NCI-H1417 treated with DMSO at 0.1 percent for 48 hours (cell line): Measurements from ENCODE around the gene PPP1R12C.
A peak's percentile ranks its signal among the peaks of the same experiment; 100 is the strongest.

ENCODE experiments used
- DNase-seq: peaks from one replicate; lab custom pipeline; 2025; lab: John Stamatoyannopoulos, UW

Gene PPP1R12C

DNA sequence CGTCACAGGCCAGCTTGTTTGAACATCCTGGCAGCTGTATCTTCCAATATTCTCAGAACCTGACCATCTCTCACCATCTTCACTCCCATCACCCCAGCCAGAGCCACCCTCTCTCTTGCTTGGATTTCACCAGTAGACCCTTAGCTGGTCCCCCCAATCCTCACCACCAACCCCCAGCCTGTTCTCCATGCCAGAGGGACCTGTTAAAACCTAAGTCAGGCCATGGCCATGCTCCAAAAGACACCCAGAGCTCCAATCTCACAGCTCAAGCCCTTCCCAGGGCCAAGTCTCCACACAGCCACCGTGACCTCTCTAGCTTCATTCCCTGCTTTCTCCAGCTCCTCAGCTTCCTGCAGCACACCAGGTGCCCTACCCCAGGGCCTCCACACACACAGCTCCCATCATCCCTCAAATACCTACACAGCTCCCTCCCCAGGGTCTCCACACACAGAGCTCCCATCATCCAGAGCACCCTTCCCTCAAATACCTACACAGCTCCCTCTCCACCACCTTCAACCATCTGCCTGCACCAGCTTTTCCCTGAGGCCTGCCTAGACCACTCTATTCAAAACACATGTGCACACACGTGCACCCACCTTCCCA is 28.0 kb downstream of the PPP1R12C start:
- no peak for DNase-seq

DNA sequence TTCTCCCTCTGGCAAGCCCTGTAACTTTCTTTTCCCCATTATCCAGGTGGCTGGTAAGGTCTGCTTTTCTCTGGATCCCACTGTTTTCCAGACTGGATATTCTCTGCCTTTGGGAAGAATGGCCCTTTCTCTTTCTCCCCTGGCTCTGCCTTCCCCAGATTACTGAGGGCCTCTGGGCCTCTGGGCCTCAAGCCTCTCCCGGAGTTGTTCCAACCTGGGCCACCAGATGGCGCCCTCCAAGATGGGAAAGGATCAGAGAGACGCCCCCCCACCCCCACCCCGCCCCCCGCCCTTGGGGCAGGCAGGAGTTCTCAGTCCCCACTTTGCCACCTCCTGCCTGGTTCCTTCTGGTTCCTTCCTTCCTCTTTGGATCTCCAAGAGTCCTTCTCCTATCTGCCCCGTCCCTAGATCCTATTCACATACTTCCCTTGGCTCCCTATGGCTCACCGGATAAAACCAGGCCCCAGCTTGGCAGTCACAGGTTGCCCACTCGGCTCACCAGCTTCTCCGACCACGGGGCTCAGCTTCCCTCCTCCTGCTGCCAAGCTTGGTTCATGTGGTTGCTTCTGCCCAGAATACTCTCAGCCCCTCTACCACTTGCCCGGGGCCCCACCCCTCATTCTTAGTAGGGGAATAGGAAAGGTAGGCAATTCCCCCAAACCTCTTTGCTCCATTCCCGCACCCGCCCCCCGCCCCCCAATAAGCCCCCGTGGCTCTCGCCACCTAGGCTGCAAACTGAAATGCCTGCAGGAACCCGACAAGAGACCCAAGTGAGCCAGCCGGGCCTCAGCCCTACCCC is 28.7 kb downstream of the PPP1R12C start:
- no peak for DNase-seq

DNA sequence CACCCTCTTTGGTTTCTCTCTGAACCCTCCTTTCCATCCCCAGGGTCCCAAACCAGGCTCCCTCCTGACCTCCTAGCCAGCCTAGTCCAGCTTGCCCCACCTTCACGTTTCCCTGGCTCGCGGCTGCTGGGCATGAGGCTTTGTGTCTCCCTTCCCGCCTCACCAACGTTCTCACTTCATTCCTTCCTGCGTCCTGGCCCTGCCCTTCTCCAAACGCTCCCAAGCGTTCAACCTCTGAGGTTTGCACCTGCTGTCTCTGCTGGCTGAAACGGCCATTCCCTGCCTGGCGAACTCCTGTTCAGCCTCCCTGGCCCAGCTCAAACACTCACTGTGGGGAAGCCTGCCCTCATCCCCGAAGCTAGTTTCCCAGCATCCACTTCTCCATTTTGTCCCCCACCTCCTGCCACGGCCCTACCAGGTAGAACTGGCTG is 29.4 kb downstream of the PPP1R12C start:
- no peak for DNase-seq

DNA sequence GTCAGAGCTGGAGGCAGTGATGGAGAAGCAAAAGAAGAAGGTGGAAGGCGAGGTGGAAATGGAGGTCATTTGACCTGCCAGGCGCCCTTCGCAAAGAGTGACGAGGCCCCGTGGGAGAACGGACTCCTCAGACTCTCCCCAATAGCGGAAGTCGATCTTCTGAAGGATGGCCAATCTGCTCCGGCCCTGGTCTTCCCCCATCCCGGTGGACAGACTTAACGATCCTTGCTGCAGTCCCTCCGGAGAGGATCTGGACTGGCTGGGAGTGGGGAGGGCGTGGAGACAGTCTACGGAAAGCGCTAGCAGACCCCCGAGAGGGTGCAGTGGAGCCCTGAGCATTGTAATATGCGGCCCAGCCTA is 29.9 kb downstream of the PPP1R12C start:
- DNase-seq, result no peak

DNA sequence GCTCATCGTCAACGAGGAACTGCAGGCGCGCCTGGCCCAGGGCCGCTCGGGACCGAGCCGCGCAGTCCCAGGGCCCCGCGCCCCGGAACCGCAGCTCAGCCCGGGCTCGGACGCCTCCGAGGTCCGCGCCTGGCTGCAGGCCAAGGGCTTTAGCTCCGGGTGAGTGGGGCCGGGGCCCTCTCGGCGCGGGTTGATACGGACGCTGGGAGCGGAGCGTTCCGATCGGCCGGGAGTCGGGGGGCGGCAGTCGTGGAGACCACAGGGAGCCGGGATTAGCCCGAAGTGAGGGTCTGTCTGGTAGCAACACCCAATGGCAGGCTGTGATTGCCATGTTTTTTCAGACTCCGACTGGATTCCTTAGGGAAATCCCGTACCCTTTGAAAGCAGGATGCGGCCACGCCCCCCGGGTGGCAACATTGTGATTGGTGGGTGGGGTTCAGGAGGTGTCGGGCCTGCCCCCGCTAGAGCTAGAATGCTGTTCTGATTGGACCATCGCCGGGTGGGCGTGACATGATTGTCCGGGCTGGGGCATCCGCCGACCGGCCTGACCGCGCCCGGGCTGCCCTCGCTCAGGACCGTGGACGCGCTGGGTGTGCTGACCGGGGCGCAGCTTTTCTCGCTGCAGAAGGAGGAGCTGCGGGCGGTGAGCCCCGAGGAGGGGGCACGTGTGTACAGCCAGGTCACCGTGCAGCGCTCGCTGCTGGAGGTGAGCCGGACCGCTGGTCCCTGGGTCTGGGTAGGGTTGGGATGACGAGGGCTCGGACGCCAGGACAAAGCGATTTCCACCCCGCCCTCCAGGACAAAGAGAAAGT is 30.5 kb downstream of the PPP1R12C start:
- DNase-seq, result no peak

DNA sequence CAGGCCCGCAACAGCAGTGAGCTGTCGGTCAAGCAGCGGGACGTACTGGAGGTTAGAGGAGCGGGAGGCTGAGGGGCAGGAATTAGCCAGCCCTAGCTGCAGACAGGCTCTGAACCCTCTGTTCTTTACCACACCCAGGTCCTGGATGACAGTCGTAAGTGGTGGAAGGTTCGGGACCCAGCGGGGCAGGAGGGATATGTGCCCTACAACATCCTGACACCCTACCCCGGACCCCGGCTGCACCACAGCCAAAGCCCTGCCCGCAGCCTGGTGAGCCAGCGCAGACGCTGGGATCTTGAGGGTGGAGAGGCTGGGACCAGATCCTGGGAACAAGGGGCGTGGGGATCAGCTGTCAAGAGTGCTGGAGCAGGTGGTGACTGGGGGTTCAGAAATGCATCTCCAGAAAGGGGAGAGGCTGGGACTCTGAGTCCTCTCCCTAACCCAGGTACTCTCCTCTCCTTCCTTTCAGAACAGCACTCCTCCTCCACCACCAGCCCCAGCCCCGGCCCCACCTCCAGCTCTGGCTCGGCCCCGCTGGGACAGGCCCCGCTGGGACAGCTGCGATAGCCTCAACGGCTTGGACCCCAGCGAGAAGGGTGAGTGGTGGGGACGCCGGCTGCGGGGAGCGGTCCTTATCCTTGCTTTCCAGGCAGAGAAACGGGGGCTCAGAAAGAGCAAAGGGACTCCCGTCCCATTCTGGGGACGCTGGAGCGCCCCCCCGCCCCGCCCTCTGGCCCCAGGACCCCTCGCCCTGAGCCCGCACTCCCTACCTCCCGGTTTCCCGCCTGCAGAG is 31.3 kb downstream of the PPP1R12C start:
- no peak for DNase-seq

DNA sequence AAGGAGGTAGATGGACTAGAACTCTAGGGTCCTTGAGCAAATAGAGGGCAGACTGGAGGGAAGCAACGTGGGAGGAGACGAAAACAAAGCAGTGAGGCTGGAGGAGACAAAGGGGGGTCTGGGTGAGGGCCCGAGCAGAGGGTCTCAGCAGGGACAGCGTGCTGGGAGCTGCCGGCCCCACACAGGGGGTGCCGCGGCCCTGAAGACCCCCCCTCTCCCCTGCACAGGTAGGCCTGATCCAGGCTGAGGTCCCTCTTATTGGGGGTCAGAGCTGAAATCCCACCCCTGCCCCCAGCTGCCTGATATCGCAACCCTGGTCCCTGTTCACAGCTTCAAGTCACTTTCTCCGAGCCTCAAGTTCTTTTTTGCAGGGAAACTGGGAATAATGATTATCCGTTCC is 33.0 kb downstream of the PPP1R12C start:
- no peak for DNase-seq

DNA sequence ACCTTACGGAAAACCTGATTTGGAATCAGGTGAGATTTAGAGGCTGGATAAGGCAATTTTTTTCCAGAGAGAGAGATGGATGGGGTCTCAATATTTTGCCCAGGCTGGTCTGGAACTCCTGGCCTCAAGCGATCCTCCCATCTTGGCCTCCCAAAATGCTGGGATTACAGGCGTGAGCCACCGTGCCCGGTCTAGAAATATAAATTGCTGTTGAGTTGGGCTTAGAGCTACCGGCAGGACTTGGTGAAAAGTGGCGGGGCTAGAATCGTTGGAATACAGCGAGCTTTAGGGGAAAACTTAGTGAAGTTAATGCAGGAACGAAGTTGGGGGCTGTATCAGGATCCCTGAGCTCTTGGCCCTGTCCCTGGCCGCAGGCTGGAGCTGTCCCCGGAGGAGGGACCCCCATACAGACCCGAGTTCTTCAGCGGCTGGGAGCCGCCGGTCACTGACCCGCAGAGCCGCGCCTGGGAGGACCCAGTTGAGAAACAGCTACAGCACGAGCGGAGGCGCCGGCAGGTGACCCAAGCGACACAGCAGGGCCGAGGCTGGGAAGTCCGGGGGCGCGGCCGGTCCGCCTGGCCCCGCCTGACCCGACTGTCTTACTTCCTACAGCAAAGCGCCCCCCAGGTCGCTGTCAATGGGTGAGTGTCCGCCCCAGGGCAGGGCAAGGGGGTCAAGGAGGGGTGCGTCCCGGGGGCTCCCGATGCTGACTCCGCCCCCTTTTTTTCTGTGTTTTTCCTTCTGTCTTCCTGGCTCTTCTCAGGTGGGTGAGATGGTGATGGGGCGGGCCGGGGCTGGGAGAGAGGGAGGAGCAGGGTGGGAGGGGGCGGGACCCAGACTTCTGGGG is 34.2 kb downstream of the PPP1R12C start:
- DNase-seq, result no peak

DNA sequence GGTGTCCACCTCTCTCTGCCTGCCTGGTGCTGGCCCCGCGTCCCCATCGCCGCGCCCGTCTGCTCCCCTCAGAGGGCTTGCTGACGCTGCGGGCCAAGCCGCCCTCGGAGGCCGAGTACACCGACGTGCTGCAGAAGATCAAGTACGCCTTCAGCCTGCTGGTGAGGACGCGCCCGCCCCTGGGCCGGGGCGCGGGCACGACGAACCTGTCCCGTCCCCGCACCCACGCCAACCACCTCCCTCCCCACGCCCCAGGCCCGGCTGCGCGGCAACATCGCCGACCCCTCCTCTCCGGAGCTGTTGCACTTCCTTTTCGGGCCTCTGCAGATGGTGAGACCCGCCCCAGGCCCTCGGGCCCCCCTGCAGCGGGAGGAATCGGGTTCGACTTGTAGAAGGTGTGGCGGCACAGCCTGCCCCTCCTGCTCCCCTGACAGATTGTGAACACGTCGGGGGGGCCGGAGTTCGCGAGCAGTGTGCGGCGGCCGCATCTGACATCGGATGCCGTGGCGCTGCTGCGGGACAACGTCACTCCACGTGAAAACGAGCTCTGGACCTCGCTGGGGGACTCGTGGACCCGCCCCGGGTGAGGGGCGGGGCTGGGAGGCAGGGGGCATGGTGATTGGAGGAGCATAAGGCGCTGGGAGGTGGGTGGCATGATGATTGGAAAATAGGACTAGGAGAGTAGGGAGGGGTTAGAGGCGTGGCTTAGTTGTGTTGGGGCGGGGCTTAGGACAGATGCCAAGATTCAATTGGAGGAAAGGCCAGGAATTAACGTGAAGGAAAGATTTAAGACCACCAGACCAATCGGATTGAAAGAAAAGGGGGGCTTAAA is 35.2 kb downstream of the PPP1R12C start:
- no peak for DNase-seq

DNA sequence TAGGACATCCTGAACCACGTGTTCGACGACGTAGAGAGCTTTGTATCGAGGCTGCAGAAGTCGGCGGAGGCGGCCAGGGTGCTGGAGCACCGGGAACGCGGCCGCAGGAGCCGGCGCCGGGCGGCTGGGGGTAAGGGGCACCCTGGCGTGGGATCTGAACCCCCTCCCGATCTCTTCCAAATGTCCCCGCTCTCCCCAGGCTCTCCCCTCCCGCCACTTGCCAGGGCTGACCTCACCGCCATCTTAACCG is 35.7 kb downstream of the PPP1R12C start:
- no peak for DNase-seq

DNA sequence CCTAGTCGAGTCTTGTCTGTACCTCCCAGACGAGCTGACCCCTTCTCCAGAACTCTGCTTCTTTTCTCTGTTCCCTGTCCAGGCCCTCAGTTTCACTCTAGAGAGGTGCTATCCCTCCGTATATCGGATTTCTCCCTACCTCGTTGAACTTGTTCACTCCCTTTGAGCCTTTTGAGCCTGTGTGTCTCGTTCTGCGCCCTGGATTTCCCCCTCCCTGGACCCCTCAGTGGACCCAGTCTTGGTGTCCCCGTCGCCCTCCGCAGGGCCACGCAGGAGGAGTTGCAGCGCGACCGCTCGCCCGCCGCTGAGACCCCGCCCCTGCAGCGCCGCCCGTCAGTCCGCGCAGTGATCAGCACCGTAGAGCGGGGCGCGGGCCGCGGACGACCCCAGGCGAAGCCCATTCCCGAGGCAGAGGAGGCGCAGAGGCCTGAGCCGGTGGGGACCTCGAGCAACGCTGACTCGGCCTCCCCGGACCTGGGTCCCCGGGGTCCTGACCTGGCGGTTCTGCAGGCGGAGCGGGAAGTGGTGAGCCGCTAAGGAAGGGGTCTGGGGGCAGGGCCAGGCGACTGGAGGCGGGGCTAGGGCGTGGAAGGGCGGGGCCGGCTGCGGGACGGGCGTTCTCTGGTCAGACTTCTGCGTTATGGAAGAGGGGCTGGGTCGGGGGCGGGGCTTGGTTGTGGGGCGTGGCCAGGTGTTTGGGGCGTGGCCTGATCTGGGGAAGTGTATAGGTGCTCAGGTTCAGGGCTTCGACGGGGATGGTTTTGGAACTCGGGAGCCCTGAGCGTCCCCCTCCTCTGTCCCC is 36.3 kb downstream of the PPP1R12C start:
- DNase-seq, result no peak

DNA sequence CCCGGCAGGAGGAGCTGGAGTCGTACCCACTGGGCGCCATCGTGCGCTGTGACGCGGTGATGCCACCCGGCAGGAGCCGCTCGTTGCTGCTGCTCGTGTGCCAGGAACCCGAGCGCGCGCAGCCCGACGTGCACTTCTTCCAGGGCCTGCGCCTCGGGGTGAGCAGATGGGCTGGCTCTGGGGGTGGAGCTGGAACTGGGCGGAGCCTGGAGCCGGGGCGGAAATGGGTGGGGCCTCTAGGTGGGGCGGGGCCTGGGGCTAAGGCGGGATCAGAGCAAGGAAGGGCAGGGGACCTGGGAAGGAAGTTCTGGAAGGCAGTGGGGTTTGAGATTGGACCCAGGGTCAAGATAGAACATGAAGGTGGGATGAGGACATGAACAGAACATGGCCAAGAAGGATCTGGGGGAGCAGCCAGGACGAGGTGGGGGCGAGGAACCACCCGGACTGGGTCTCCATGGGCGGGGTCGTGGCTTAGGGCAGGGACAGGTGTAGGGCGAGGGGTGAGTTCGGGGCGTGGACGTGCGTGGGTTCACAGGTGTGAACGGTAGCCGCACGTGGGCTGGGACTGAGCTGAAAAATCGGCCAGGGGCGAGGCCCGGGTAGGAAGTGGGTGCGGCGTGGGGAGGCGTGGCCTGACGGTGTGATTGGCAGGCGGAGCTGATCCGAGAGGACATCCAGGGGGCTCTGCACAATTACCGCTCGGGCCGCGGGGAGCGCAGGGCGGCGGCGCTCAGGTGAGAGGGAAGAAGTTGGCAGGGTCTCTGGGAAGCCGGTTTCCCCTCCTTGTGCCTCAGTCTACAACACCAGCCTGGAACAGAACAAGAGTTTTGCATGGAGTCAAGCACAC is 37.1 kb downstream of the PPP1R12C start:
- DNase-seq, result peak; percentile 25

DNA sequence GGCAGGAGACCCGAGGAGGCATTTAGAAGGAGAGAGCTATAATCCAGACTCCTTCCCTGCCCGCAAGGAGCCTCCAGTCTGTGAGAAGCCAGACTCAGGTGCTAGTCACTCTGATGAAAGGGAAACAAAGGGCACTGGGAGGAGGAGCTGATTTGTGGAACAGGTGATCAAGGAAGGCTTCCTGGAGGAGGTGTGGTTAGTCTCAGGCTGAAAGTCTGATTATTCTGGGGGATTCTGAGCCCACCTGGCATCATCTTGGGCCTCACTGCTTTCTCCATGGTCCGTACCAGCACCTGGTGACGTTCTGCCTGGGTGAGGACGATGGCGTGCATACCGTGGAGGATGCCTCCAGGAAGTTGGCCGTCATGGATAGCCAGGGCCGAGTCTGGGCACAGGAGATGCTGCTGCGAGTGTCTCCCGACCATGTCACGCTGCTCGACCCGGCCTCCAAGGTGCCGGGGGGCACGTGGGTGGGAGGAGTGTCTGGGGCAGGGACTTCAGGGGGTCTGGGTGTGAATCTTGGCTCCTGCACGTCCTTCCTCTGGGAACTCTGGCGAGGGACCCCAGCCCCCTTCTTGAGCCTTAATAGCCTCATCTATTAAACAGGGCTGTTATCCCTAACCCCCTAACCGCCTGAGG is 37.9 kb downstream of the PPP1R12C start:
- DNase-seq, result no peak

DNA sequence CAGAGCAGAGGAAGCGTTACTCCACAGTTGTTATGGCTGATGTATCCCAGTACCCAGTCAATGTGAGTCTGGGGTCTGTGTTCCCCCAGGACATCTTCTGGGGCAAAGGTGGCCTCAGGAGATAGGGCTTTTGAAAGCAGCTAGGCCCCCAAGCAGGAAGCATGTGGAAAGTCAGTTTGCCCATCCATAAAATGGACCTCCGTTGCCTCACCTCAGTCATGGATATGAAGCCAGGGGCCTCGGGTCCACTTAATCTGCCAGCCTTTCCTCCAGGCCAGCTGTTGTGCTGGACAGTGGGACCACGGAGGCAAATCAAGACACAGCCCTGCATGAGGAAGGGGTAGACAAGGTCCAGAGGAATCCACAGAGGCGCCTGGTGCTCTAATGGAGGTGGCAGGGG is 38.4 kb downstream of the PPP1R12C start:
- no peak for DNase-seq

DNA sequence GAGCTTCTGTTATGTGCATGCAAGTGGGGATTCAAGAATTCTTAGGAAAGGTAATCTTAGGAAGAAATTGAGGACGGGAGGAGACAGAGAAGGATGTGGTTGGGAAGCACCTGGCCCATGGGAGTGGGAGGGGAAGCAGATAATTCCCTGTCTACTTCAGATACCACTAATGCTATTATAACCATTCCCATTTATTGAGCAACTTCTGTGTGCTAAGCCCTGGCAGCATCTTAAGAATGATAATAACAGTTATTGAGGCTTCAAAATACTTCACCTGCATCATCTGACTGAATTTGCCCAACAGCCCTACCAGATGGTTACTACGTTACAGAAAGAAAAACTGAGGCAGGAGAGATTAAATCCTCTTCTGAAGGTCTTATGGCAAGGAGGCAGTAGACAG is 40.3 kb downstream of the PPP1R12C start:
- DNase-seq, result no peak

DNA sequence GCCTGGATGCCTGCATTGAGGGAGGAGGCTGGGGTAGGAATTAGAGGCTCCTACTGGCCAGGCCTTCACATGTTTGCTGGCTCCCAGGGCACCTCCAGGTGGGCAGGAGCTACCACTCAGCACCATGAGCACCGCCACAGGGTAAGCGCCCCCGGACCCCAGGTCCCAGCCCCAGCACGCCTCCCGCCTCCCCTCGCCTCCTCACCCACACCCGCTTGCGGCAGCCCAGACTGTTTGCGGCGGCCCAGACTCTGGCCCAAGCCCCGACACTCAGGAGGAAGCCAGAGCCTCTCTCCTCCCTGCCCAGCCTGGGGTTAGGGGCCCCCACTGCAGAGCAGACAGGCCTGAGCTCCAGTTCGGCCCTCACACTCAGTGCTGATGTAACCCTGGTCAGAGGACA is 41.1 kb downstream of the PPP1R12C start:
- DNase-seq, result no peak

DNA sequence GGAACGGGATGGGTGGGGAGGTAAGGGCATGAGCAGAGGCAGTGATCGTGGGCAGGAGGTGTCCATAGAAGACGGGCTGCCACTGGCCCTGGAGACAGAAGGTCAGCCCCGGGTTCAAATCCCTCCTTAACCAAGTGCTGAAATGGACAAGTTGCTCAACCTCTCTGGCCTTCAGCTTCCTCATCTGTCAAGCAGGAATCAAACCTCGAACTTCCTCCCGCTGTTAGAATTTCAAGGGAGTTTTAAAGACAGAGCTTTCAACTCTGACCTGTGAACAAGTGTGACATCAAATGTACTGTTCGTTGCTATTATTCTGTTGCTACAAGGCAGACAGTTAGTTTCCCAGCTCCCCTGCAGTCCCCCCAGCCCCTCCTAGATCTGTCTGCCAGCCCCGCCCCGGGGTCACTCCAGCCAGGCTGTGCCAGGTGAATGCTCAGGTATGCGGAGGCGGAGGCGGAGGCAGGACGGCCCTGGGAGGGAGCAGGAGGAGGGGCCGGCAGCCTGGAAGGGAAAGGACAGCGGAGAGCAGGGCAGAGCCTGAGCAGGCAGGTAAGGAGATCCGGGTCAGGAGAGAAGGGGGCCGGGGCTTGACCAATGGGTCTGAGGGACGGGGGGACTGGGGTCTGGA is 42.0 kb downstream of the PPP1R12C start, which contains the start of gene EPS8L1:
TSS of gene EPS8L1 (plus strand) at position 499 of the 628 bp plus-strand sequence. CDS start 576 bp downstream, outside the sequence.
- DNase-seq, result no peak

DNA sequence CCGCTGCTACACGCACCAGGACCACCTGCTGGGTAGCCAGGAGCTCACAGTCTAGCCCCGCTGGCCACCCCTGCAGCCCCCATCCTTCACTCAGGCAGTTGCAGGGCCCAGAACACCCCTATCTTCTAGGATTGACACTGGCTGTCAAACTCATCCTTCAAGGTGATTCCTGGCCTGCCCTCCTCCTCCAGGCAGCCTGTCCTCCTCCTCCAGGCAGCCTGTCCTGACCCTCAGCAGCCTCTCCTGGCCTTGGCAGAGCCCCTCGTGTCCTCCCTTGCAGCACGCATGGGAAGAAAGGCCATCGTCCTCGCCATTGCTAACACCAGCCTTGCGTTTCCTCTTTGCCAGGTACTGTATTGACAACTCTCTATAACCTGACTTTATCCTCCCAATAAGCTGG is 45.5 kb downstream of the PPP1R12C start:
- no peak for DNase-seq
